Myocyte (in vitro differentiated cells): ENCODE results near the gene UNC5B. TPM values are rescaled to one million over a fixed set of nuclear protein-coding genes. Genes with fewer than 3 reads are reported as not detected.

Experiments used
- DNase-seq: peaks from one replicate; pipeline ENCODE4 v3.0.0-alpha.2; 2012; ENCODE audit warnings: low read depth
- total RNA-seq: library from RNA; depleted of rRNA; stranded (reverse); fragments of >200 nt; gene quantifications from 2 replicates; pipeline ENCODE4 v1.2.3, GENCODE V29; 2014

Gene UNC5B
- total RNA-seq, 1 donor from 2014 or later: 3.6 TPM

DNA sequence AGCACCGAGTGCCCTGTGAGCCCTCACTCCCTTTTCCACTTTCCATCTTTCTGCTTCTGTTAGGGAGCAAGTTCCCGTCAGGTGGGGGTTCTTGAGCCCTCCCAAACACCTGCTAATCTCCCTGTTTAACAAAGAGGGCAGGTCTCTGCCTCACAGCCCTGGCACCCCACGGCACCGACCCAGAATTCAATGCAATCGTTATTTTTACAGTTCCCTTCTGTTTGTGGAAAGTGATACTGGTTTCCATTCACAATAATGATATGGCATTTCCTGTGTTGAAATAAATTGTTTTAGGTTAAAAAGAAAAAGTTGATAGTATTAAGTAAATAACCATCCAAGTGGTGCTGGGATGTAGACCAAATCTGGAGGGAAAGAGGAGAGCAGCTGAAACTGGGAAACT, 67.8 kb downstream of the UNC5B start:
- DNase-seq: no peak

DNA sequence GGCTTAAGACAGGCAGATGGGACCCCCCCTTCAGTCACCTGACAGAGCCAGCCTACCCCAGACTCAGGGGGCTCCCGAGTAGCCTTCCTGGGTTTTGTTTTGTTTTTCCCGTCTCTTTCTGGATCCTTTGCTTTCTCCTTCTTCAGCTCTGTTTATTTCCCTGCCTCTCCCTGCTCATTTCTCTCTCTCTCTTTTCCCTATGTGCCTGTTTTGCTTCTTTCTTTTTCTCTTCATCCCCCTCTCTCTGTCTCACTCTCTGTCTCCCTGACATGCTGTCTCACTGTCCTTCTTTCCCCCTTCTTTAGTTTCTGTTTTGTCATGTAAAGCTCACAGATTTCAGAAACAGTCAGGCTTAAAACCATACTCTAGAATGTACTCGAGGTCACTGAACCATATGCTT, 68.5 kb downstream of the UNC5B start:
- no peak for DNase-seq

DNA sequence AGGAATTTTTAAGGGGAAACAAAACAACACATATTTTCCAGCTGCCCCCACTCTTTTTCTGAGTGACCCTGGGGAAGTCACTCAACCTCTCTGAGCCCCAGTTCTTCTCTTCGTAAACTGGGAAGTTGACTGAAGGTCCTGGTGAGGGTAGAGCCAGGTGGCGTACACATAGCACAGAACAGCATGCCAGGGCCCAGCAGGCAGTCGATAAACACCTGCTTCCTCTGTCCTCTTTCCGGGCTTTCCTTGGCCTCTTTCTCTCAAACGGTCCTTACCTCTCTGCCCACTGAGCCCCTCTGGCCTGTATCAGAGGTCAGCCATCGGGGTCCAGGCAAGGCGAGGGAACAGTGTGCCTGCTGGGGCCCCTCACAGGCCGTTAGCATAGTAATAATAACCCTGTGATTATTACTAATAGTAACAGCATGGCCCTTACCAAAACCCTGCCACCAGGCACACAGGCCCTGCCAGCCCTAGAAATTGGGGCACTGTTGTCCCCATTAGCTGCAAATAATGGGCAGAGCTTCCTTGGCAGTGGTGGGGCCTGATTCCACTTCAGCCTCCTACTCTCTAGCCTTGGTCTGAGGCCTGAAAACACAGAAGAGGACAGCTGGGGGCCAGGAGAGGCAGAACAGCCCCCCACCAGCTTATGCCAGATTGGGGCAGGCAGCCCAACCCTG, 69.4 kb downstream of the UNC5B start:
- DNase-seq: no peak

DNA sequence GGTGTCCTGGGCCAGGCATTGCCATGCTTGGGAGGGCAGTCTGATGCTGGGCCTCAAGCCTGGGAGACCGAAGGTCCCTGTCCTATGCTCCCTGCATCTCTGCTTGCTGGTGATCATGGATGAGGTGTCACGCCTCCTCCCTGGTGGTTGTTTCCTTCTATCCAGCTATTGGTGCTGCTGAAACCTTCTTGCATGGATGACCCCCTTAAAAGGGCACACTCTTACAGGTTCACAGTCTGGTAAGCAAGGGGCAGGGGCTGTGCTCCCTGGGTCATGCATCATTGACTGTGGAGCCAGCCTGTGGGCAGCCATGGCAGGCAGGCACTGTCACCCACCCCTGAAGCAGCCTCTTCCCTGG, 69.9 kb downstream of the UNC5B start:
- no peak for DNase-seq

DNA sequence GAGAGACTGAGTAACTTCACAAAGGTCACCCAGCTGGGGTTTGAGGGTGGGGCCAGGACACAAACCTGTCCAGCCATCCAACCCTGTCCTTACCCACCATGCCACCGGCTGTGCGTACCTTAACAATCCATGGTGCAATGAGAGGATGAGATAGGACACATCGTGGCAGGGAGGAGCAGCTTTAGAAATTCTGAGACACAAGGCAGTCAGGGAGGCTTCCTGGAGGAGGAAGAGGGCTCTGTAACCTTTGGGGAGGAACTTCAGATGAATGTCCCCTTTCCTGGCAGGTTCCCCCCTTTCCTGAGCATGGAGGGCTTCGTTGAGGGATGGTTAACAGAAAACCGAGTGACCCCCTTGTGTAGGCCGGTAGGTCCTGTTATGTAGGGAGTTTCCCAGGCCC, 71.0 kb downstream of the UNC5B start:
- no peak for DNase-seq

DNA sequence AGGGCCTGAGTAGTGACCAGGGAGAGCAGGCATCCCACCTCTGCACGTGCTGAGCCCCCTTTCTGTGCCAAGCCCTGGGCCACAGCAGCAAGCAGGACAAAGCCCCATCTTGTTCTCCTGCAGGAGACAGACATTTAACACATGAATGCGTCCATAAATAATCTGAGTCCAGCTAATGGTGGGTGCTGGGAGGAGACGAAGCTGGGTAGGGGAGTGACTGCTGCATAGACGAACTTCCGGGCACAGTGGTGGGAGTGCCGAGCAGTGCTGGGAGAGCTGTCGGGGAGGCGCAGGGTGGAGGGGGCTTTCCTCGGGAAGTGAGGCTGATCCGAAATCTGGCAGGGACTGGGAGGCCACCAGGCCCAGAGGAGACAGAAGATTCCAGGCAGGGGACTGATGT, 71.5 kb downstream of the UNC5B start:
- DNase-seq: no peak

DNA sequence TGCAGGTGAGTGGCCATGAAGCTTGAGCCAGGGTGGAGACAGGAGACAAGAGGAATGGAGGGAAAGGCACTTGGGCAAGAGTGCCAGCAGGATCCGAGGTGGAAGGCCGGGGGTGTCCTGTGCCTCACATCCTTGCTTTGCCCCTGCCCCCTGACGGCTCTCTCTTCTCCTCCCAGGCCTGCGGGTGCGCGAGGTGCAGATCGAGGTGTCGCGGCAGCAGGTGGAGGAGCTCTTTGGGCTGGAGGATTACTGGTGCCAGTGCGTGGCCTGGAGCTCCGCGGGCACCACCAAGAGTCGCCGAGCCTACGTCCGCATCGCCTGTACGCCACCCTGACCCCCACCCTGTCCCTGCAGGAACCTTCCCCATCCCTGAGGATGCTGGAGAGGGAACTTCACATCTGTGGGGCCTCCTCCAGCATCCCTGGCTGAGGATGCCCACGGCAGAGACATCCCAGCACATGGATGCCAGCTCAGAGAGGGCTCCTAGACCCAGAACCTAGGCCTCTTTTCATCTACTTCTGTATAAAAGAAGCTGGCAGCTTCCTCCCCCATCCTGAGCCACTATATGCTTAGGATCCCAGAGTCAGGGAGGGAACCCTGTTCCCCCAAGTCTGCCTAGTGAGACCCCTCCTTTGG, 72.3 kb downstream of the UNC5B start:
- DNase-seq: no peak

DNA sequence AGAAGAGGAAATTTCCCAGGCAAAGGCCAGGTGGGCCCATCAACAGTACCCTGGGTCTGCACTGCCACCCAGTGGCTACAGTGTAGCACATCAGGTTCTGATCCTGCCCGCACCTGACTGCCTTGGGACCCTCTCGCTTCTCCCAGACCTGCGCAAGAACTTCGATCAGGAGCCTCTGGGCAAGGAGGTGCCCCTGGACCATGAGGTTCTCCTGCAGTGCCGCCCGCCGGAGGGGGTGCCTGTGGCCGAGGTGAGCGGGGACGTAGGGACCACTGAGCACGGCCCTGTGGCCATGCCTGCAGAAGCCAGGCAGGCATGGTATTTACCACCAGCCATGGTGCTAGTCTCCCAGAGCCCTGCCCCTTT, 72.8 kb downstream of the UNC5B start:
- DNase-seq: peak; percentile 38

DNA sequence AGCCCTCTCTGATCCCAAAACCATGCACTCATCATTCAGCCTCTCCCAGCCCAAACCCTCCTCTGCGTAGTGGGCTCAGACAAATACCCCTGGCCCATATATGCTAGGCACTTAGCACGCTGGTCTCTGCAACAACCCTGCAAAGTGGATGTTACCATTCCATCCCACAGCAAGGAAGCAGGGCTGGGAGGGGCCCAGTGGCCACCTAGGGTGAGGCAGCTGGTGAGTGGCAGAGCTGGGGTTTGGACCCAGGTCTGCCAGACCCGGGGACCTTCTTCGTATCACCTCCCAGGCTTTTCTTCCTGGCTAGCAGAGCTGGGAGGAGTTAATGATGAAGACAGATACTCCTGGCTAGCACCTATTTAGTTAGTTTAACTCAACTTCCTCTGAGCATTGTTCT, 73.6 kb downstream of the UNC5B start:
- no peak for DNase-seq

DNA sequence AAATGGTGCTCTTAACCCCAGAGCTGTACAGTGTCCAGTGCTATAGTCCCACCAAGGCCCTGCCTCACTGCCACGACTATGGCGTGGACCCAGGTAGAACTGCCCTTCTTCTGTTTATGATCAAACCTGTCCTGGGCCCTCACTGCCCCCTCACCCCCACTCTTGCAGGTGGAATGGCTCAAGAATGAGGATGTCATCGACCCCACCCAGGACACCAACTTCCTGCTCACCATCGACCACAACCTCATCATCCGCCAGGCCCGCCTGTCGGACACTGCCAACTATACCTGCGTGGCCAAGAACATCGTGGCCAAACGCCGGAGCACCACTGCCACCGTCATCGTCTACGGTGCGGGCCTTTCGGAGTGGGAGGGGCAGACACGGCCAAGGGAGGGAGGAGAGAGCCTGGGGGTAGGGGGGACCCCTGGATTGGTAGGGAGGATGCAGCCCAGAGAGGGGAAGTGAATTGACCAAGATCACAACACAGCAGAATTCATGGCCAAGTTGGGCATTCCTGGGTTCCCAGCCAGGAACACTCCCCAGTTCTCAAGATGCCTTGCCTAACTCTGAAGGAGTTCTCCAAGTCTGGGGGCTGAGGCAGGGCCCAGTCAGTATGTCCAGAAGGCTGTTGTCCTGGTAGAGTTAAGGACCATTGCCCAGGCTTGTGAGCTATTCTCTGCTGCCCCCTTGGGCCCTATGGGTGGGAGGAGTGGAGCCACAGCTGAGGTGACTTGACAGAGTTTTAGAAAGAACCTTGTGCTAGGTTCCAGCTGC, 74.3 kb downstream of the UNC5B start:
- DNase-seq: no peak

DNA sequence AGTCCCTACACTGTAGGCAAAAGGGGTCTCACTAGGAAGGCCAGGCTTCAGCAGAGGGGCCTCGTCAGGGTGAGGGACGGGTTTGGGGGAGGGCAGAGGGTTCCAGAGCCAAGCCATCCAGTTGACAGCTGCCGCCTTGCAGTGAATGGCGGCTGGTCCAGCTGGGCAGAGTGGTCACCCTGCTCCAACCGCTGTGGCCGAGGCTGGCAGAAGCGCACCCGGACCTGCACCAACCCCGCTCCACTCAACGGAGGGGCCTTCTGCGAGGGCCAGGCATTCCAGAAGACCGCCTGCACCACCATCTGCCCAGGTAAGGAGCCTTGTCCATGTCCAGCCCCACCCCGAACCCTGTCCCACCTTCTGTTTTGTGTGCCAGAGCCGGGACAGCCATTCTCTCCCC, 75.1 kb downstream of the UNC5B start:
- no peak for DNase-seq

DNA sequence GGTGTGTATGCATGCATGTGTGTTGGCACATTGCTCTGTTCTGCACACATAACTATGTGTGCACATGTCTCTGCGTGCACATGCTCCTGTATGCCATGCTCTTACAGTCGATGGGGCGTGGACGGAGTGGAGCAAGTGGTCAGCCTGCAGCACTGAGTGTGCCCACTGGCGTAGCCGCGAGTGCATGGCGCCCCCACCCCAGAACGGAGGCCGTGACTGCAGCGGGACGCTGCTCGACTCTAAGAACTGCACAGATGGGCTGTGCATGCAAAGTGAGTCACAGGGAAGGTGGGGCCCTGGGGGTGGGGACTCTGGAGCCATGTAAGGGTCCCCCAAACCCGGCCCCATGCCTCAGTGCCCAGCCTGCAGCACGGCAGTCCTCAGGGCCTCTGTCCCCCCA, 76.1 kb downstream of the UNC5B start:
- no peak for DNase-seq

DNA sequence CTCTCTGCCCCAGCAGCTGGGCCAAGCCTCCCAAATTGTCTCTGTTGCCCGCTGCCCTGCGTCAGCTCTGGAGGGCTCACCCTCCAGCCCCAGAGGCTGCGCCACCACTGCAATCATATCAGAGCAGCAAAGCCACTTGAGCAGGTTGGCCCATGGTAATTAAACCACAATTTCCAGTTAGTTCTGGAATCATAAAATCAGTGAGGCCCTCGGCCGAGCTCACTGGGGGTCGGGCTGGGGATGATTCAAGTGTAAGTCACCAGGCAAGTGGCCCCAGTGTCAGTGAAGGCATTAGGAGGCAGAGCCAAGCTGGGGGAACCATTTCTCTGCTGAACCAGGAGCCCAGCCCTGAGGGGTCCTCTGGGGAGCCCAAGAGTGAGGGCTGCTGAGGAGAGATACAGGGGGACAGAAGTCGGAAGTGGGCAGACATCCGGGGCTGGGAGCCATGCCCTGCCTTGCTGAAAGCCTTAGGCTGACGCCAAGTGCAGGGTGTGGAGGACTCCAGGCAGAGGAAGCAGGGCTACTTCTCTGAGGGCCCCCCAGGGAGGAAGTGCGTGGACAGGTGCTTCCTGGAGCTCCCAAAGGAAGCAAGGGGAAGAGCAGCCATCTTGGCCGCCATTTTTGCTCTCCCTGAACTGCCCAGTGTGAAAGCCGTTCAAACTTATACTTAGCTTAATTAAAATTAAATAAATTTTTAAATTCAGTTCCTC, 77.2 kb downstream of the UNC5B start:
- no peak for DNase-seq

DNA sequence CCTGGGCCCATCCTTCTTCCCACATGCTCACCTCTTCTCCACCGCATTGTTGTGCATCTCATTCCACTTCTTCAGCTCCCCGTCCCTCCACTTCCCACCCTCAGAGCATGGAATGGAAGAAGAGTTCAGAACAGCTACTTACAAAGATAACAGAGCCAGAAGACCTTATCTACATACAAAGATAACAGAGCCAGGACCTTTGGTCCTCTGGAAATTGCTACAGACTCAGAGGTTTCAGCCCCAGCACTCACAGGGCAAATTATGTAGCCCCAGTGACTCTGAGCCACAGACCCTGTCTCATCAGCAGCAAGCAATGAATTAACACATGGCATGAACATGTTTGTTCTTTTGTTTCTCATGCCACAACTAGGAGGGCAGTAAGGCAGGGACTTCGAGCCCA, 78.0 kb downstream of the UNC5B start:
- no peak for DNase-seq

DNA sequence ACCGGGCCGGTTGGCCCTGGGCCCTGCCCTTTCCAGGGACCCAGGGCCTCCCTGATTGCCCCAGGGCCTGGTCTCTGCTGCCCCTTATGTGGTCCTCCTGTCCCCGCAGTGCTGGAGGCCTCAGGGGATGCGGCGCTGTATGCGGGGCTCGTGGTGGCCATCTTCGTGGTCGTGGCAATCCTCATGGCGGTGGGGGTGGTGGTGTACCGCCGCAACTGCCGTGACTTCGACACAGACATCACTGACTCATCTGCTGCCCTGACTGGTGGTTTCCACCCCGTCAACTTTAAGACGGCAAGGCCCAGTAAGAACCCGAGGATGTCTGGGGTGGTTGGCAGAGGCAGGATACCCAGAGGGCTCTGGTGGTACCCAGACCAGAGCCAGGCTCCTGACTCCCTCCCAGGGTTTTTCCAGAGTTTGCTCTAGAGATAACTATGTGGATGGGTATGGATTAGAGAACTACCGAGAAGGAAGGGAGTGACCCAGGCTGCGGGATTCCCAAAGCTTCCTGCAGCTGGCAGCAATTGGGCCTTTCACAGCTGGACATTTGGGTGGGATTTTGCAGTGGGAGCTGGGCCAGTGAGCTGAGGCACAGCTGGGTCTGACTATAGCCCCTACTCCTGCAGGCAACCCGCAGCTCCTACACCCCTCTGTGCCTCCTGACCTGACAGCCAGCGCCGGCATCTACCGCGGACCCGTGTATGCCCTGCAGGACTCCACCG, 78.6 kb downstream of the UNC5B start:
- no peak for DNase-seq

DNA sequence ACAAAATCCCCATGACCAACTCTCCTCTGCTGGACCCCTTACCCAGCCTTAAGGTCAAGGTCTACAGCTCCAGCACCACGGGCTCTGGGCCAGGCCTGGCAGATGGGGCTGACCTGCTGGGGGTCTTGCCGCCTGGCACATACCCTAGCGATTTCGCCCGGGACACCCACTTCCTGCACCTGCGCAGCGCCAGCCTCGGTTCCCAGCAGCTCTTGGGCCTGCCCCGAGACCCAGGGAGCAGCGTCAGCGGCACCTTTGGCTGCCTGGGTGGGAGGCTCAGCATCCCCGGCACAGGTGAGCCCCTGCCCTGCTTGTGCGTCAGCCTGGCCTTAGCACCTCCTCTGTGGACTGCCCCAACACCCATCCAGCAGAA, 79.1 kb downstream of the UNC5B start:
- no peak for DNase-seq

DNA sequence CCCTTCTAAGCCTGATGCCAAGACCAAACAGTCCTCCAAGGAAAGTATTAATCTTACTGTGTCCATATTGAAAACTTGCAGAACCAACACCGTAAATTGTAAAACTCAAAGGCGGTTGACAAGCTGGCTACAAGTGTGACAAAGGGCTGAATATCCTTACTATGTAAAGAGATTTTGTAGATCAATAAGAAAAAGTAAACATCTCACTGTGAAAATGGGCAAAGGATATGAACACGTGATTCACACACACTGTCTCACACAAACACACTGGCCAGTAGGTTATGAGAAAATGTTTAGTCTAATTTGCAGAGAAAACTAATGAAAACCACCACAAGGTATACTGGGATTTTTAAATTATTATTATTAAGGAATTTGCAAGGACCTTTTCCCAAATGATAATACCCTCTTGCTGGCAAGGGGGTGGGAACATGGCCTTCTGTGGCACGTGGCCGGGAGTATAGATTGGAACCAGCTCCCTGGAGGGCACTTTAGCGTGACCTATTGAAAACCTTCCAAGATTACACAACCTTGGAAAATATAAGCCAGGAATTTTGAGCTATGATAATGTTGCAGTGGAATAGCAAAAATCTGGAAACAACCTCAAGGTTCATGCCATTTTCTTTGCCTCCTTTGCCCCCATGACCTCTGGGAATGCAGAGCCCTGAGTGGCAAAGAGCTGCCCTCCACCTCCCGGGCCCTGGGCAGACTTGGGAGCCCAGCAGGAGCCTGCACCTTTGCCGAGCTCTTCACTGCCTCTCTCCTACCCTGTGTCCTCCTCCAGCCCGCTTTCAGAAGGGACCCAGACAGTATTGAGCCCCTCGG, 80.5 kb downstream of the UNC5B start:
- no peak for DNase-seq

DNA sequence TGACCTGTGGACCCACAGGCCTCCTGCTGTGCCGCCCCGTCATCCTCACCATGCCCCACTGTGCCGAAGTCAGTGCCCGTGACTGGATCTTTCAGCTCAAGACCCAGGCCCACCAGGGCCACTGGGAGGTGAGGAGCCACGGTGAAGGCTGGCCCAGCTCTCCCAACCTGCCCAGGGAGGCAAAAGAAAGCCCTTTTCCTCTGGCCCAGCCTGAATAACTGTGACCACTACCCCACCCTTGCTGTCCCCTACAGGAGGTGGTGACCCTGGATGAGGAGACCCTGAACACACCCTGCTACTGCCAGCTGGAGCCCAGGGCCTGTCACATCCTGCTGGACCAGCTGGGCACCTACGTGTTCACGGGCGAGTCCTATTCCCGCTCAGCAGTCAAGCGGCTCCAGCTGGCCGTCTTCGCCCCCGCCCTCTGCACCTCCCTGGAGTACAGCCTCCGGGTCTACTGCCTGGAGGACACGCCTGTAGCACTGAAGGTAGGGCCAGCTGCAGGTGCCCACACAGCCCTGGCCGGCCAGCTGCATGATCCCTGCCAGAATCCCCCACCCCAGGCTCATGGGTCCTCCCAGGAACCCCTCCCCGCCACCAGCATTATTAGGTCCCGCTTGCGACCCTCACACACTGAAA, 81.2 kb downstream of the UNC5B start:
- no peak for DNase-seq

DNA sequence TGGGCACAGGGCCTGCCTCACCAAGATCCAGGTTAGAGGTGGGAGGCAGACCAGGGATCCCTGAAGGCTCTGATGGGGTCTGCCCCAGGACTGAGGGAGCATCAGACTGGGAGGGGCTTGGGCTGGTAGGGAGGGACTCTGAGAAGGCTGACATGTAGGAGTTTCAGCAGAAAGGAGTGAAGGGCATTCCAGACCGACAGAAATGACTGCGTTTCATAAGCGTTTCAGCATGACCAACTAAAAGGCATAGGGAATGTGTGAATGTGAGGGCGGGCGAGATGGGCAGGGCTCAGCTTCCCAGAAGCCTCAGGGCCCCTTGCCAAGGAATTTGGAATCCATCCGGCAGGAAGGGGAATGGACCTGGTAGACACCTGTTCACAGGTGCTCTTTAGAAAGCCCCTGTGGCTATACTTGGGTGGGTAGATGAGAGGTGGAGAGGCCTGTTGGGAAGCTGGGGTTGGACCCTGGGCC, 81.8 kb downstream of the UNC5B start:
- no peak for DNase-seq

DNA sequence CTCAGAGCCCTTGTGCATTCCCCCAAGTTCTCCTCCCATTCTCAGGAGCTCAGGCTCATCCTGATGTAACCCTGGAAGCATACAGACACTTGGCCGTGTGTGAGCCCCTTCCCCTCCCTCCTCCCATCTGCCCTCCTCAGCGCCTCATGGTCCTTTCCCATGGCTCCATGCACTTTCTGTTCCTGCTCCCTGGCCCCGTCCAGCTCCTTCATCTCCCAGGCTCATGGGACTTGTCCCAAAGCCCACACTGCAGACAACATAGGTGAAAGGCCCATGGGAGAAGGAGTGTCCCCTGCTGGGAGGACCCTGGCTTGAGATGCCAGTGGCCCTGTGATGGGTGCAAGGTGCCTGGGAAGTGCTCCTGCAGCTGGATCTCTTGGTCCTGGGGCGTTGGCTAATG, 82.5 kb downstream of the UNC5B start:
- DNase-seq: no peak
